Right ventricle myocardium inferior (tissue), 1 donor: ENCODE results near the gene KLK6. TPM values are rescaled to one million over a fixed set of nuclear protein-coding genes. Genes with fewer than 3 reads are reported as not detected.

Experiments
- ATAC-seq: fragments of 200-7000 bp; cut with Tn5 transposase; one replicate; pipeline ENCODE4 v1.9.1; 2020; ENCODE audit warnings: mild to moderate bottlenecking, moderate library complexity
- DNase-seq: peaks from one replicate; pipeline ENCODE4 v3.0.0; 2021; ENCODE audit errors: missing footprints
- intact Hi-C: fragments of 100-400 bp; cut with DNase I; formaldehyde crosslinking; loops from one replicate; pipeline ENCODE4 v1.11.0; 2022
- total RNA-seq: library from RNA; stranded (reverse); fragmentation: NEBNext Ultra II Directional; extraction: Animal tissue kit (Norgen Biotek cat#: 25700); gene quantifications from one replicate; pipeline ENCODE4 v1.2.1, GENCODE V29; 2021
- donor health status: DM: no; HTN: yes; CAD: no; lungs with severe emphysema.

Gene KLK6
- total RNA-seq, 1 donor from 2014 or later = not detected

GRCh38 chr19:50922317-50922853, 47.0 kb downstream of the KLK6 start:
- peak; percentile 87 for ATAC-seq
- DNase-seq = no peak
- intact Hi-C loops = loop anchor here (10.0 kb wide), 1 partner anchor 558 kb away; the partner anchor contains the start of gene NAPSA

DNA sequence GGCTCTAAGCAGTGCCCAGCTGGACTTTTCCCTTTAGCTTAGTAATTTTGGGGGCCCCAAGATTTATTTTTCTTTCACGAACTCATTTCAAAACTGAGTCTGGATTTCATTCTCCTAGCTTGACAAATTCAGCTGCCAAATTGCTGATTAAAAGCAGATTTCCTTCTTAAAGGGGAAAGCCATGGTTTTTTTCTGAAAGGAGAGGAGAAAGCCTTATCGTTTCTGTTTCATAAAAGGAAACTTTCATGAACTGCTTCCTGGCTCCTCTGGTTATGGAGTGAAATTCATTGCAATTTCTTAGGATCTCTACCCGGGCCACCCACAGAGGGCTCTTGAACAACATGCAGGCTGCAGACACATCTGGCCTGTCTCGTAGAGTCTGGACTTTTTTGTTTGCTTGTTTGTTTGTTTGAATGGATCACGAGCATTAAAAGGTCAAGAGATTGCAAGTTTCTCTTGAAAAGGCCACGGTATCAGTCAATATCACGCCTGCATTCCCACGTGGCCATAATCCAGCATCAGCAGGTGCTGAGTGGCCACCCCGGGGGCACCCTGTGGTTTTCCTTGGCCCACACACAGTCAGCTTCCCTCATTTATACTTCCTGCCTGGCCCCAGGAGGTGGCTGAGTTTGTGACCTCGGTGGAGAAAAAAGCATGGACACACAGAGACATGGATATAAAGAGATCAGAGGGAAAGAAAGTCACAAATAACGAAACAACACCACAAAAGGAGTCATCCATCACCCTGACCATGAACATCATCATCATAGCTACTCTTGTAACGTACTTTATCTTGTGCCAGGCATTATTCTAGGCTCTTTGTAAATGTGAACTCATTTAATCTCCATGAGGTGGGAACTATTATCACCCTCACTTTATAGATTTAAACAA, 47.7 kb downstream of the KLK6 start:
- intact Hi-C loops = loop anchor here (10.0 kb wide), 1 partner anchor 557 kb away; the partner anchor contains the start of gene NAPSA
- no peak for ATAC-seq

DNA sequence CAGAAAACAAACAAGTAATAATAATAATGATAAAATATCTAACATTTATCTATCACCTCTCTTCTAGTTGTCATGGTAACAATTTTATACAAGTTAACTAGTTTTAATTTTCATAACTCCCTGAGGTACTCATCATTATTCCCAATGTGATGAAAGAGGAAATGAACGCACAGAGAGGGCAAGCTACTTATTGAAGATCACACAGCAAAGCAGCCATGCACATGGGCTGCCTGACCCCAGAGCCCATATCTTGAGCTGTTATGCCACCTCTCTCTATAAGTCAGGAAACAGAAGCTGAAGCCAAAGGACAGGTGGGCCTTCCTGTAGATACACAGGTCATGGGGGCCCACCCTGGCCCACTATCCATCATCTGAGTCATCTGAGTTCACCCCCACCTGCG, 53.3 kb downstream of the KLK6 start:
- DNase-seq = no peak
- ATAC-seq = no peak
- intact Hi-C loops = no loop called here

More for the DNA sequence above, 47.7 kb downstream of the KLK6 start:
- DNase-seq = no peak

DNA sequence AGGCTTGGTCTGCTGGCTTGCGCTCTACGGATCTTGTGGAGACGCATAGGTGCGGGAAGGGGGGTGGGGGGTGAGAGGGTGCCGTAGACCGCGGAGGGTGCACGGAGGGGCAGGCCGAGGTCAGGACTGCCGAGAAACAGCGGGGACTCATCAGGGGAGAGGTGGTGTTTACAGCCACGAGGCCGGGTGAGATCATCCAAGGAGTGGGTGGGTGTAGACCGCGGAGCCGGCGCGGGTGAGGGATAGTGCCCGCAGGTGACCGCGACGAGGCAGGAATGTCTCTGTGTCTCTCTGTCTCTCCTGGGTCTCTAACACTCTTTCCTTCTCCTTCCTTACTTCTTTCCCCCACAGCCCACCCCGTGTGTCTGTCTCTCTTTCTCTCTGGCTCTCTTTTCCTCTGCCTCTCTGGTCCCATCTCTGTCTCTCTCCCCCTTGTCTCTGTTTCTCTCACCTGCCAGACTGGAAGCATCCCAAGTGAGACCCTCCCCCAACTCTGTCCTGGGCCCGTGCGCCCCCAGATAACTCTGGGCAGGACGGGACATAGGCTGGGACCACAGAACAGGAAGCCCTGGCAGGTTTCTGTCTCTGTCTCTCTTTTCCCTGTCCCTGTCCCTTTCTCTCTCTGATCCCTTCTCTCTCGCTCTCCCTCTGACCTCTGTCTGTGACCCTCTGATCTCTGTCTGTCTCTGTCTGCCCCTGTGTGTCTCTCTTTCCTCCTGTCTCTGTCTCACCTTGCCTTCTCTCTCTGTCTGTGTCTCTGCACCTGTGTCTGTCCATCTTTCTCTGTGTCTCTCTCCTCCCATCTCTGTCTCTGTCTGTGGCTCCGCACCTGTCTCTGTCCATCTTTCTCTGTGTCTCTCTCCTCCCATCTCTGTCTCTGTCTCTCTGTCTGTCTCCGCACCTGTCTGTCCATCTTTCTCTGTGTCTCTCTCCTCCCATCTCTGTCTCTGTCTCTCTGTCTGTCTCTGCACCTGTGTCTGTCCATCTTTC, 56.4 kb downstream of the KLK6 start:
- ATAC-seq (no peak), DNase-seq (no peak)
- intact Hi-C loops = no loop called here

DNA sequence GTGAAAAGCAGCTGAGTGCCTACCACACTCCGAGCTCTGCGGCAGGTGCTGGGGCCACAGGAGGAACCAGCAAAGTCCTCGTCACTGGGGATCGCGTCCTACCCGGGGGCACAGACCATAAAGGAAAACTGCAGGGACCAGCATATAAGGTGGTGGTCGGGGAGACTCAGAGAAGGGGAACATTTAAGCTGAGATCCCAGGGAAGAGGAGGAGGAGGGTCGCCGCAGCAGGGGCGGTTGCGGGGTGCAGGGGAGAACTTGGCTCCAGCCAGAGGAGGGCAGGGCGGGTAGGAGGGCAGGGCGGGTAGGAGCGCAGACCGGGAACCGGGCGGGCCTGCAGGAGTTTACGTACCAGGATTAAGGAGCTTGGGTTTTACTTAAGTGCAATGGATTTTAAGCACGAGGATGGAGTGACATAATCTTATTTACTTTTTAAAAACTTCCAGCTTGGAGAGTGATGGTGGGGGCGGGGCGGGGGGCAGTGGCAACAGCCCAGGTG, 57.2 kb downstream of the KLK6 start:
- ATAC-seq (no peak), DNase-seq (no peak)
- intact Hi-C loops = no loop called here

- ATAC-seq (no peak), DNase-seq (no peak)
- intact Hi-C loops = no loop called here
Measured at GRCh38 chr19:50911206-50912101, 57.9 kb downstream of the KLK6 start, which contains the start of gene KLK4. TSS of gene KLK4 (minus strand) at chr19:50911395. CDS start at chr19:50910738, 657 bp downstream.

DNA sequence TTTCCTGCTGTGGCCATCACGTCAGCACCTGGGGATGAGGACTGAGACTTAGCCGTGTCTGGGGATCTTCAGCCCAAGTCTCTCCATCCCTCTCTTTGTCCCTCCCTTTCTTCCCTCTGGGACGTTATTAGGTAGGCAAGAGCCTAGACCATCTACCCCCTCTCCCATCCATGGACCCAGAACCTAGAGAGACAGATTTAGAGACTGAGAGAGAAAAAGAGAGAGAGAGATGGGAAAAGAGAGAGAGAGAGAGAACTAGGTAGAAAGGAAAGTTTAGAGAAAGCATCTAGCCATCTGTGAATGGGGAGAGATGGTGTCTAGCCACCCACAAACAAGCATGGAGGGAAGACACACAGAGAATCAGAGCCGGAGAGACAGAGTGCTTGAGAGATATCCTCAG, 58.7 kb downstream of the KLK6 start:
- DNase-seq = no peak
- intact Hi-C loops = no loop called here
- ATAC-seq = no peak

DNA sequence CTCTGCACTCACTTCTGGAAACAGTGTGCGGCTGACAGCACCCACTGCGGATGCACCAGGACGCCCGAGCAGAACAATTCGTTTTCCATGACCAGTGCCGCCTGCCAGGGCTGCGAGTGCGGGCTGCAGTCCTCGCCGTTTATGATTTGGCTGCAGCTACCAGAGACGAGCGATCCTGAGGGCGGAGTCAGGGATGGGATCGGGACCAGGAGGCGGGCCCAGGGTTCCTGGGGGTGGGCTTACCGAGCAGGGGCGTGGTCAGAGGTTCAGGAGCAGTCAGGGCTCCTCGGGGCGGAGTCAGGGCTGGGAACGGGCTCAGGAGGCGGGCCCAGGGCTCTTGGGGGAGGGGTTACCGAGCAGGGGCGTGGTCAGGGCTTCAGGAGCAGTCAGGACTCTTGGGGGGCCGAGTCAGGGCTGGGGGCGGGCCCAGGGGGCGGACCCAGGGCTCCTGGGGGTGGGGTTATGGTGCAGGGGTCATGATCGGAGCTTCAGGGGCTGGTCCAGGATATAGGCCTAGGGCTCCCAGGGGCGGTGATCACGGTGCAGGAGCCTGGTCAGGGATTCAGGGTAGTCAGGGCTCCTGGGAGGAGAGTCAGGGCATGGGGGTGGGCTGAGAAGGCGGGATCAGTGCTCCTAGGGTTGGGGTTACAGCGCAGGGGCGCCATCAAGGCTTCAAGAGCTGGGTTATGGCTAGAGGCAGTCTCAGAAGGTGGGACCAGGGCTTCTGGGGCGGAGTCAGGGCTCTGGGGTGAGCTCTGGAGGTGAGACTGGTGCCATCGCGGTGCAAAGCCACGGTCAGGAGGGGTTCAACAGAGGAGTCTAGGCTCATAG, 59.9 kb downstream of the KLK6 start:
- no peak for DNase-seq
- intact Hi-C loops = no loop called here
- ATAC-seq = no peak

Other genes with a start within 250 kb of the KLK6 start
- 0.22 TPM for gene SHANK1, start 249.8 kb downstream of the KLK6 start, total RNA-seq
- gene CLEC11A, start 246.2 kb downstream of the KLK6 start, total RNA-seq = 4.0 TPM
- gene GPR32, start 199.1 kb downstream of the KLK6 start, total RNA-seq = not detected
- gene ACP4, start 179.2 kb downstream of the KLK6 start, total RNA-seq = not detected
- 0.32 TPM for gene KLK1, start 145.8 kb downstream of the KLK6 start, total RNA-seq
- gene KLK15, start 136.0 kb downstream of the KLK6 start, total RNA-seq = not detected
- not detected for gene KLK3, start 114.7 kb downstream of the KLK6 start, total RNA-seq
- gene KLK2, start 96.2 kb downstream of the KLK6 start, total RNA-seq = not detected
- not detected for gene KLK4, start 58.2 kb downstream of the KLK6 start, total RNA-seq
- not detected for gene KLK5, start 16.6 kb downstream of the KLK6 start, total RNA-seq
- not detected for gene KLK7, start 14.3 kb upstream of the KLK6 start, total RNA-seq
- gene KLK8, start 32.0 kb upstream of the KLK6 start, total RNA-seq = not detected
- gene KLK10, start 50.1 kb upstream of the KLK6 start, total RNA-seq = not detected
- not detected for gene KLK11, start 57.0 kb upstream of the KLK6 start, total RNA-seq
- gene KLK12, start 65.4 kb upstream of the KLK6 start, total RNA-seq = not detected
- gene KLK13, start 95.5 kb upstream of the KLK6 start, total RNA-seq = not detected
- 2.8 TPM for gene KLK14, start 113.3 kb upstream of the KLK6 start, total RNA-seq
- gene CTU1, start 138.8 kb upstream of the KLK6 start, total RNA-seq = 5.2 TPM
- gene SIGLEC9, start 155.3 kb upstream of the KLK6 start, total RNA-seq = 2.9 TPM
- gene SIGLEC7, start 172.7 kb upstream of the KLK6 start, total RNA-seq = 0.87 TPM